Kidney tubule cell (primary cell): ENCODE measurements around the gene FANCE.
A peak's percentile ranks its signal among the peaks of the same experiment; 100 is the strongest.

Experiments used
- DNase-seq: peaks from one replicate; pipeline ENCODE4 v3.0.0-alpha.2; 2018; ENCODE audit warnings: low spot score

Gene FANCE

GRCh38 chr6:35452183-35453090 lies at the start of gene FANCE:
FANCE (plus strand) TSS chr6:35452338; CDS start chr6:35452546, 208 bp downstream.
- peak; percentile 91 for DNase-seq

GRCh38 chr6:35402856-35403191 lies 49.3 kb upstream of the FANCE start:
- no peak for DNase-seq

- no peak for DNase-seq
These were observed 48.3 kb upstream of the FANCE start for GRCh38 chr6:35403544-35404442.

DNA sequence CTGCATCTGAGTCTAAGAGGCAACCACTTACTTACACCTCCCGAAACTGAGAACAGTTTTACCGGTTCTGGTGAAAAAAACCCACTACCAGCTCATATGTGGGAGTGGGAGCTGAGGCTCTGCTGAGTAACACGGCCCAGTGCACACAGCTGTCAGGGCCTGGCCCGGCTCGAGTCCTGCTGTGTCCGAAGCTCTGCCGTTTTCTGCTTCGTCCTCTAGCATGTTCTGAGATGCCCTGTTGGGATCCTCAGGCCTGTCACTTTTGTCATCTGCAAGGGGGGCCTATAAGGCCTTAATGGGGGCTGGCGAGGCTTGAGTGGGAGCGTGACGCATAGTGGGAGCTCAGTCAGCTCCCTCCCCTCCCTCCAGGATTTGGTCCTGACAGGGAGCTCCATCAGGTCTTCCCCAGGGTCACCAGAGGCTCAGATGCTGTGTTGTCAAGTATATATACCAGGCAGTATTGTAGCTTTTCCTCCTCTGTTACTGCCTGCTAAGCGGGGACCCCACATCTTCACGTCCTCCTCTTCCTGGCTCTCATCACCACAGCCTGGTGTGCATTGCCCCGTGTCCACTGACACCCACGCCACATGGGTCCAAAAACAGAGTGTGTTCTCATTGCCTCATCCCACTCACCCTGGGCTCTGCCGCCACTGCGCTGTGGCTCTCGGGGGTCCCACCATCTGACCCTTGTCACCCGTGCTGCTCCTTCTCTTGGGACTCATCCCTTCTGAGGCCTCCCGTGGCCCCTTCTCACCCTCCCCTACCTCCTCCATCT lies 45.2 kb upstream of the FANCE start:
- DNase-seq: no peak

GRCh38 chr6:35409245-35409644 lies 42.9 kb upstream of the FANCE start:
- DNase-seq: no peak

DNA sequence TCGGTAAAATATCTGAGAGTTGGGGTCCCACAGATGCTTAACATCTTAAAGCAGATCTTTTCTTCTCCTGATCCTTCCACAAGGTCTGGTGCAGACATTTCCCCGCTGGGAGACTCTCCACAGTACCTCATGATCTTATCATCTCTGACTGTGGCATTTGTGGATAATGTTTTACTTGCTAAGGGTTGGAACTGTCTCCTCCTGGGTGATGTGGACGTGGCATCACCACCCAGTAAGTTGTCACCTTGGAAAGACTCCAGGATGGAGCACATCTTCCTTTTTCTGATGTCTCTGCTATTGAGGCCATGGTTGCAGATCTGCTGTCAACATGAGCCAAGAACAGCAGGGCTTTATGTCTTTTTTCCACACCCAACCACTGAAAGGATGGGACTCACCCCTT lies 42.0 kb upstream of the FANCE start:
- peak; percentile 62 for DNase-seq

DNA sequence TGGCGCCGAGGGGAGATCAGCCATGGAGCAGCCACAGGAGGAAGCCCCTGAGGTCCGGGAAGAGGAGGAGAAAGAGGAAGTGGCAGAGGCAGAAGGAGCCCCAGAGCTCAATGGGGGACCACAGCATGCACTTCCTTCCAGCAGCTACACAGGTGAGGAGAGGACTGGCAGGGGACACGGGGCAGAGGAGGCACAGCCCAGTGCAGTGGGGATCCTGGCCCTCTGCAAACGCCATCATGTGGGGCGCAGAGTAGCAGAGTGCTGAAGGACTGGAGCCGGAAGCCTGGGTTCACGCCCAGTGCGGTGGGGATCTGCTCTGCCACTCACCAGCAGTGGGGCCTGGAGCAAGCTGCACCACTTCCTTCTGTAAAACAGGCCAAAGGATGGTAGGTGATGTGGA lies 41.1 kb upstream of the FANCE start:
- DNase-seq: no peak

- DNase-seq: no peak
These were observed 40.0 kb upstream of the FANCE start for GRCh38 chr6:35412102-35412501.

DNA sequence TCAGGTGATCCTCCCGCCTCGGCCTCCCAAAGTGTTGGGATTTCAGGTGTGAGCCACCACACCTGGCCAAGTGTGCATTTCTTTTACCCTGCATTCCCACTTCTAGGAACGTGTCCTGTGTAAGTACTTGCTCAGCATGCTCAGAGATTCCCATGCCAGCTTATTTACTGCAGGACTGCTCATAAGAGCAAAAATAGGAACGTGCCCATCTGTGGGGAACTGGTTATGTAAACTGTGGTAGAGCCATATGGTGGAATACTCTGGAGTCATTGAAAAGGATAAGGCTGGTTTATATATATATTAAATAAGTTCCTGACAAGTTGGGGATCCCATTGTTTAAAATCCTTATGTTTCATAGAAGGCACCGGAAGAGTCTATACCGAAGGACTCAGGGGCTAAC lies 38.2 kb upstream of the FANCE start:
- DNase-seq: no peak

DNA sequence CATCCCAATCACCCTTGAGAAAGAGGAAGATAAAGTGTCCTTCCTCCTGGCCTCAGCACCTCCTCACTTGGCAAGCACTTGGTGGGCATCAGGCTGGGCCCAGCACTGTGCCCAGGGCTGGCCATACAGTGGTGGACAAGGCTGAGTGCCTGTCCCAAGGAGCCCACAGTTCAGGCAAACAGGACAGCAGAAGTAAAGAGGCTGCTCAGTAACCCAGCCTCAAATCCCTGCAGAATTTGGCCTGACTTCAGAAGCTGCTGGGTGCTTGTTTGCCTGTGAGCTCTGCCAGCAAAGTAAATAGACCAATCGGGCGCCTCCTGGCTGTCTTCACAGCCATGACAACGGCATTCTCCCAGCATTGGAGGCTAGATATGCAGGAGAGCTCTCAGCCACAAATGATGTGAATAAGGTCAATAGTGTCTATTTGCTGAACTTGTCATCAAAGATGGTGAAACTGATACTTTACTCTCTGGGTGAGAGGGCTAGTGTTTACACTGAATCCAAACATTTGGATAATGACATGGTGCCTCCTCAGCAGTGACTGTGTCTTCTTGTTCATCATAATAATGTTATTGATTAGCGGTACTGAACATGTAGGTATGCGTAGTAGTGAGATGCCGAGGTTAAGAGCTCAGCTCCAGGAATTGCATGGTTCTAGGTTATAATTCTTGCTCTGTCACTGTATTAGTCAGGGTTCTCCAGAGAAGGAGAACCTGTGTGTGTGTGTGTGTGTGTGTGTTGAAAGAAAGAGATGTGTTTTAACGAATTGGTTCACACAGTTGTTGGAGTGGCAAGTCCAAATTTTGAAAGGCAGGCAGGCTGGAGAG lies 36.9 kb upstream of the FANCE start:
- peak; percentile 76 for DNase-seq

- DNase-seq: no peak
These were observed 34.0 kb upstream of the FANCE start for GRCh38 chr6:35417979-35418661.

DNA sequence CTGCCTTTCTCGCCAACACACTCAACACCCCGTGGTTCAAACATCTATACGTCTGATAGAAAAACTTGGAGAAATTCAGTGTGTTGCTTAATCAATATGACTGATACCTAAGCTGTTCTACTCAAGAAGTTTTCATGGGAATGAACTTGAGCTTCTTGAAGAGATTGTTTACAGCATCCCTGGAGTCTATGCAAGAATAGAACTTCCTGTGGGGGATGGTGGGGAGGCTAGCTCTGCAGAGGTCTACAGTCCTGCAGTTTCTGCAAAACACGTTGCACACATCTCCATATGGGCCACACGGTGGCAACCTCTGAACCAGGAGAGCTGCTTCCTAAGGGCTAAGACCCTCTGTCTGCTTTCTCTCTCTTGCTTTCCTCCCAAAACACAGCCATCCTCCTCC lies 32.7 kb upstream of the FANCE start:
- no peak for DNase-seq

GRCh38 chr6:35419961-35420360 lies 32.2 kb upstream of the FANCE start:
- DNase-seq: no peak

DNA sequence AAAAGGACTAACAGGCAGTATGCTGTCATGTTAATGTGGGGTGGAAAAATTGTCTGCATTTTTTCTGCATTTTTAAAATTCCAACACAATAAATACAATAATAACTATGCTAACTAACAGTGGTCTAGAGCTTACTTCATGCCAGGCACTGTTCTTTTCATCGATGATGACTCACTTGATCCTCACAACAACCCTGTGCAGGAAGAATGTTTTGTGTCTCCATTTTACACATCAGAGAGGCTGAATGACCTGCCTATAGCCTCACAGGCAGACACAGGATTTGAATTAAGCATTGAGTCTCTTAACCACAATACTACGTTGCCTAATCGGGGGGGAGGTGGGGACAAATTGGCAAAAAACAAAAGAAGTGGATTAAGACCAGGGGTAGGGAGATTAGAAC lies 26.9 kb upstream of the FANCE start:
- DNase-seq: peak; percentile 65

GRCh38 chr6:35426074-35426473 lies 26.1 kb upstream of the FANCE start:
- DNase-seq: no peak

DNA sequence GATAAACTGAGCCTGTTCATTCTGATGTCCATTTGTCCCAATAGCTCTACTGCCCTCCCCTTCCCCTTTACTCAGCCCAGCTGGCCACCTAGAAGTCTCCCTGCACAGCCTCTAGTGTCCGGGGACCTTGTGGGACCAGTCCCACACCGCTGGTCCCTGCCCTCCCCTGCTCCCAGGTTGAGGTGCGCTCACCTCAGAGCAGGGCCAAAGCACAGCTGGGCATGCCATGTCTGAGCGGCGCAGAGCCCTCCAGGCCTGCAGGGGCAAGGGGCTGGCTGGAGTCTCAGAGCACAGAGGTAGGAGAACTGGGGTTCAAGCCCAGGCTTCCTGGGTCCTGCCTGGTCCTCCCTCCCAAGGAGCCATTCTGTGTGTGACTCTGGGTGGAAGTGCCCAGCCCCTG lies 24.7 kb upstream of the FANCE start:
- DNase-seq: no peak

DNA sequence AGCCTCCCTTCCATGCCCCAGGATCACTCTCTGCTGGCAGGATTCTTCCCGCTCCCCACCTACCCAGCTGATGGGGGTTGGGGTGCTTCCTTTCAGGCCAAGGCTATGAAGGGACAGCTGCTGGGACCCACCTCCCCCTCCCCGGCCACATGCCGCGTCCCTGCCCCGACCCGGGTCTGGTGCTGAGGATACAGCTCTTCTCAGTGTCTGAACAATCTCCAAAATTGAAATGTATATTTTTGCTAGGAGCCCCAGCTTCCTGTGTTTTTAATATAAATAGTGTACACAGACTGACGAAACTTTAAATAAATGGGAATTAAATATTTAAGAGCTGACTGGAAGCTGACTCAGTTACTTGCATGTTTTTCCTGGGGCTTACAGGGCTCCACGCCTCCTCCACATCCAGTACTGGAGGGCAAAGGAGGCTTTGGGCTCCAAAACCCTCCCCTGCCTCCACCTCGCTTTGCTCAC lies 24.3 kb upstream of the FANCE start:
- DNase-seq: no peak

GRCh38 chr6:35428421-35429149 lies 23.6 kb upstream of the FANCE start:
- no peak for DNase-seq

DNA sequence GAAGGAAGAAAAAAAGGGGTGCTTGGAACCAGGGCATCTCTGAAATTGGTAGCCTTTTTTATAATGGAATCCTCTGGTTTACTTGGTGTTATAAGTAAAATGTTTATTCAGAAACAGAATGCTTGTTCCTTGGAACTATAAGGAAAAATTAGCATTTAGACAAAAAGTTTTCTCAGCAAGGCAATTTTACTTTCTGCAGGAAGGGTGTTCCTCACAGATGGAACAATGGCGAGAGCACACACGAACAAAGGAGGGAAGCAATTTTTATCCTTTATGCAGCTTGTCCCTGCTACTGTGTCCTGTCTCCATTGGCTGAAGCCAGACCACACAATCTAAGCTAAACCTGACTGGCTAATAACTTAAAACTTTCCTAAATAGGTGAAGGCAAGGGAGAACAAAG lies 22.7 kb upstream of the FANCE start:
- DNase-seq: no peak

- no peak for DNase-seq
These were observed 19.8 kb upstream of the FANCE start for GRCh38 chr6:35432291-35432690.
